PFSK-1 (cell line): ENCODE measurements around the gene PLCXD3.

ENCODE experiments used
- FOXP2 ChIP-seq: optimal IDR thresholded peaks from 2 replicates; pipeline ENCODE3; 2011; ENCODE audit warnings: borderline replicate concordance, control low read depth, inconsistent platforms; ENCODE audit not compliant: insufficient read depth; ENCODE audit errors: extremely low read length, extremely low read depth
- POLR2AphosphoS5 ChIP-seq: IDR thresholded peaks from 2 replicates; pipeline ENCODE4 v1.6.1; 2012; ENCODE audit warnings: low read depth, mild to moderate bottlenecking, control low read depth, low read length, moderate library complexity
- SIN3A ChIP-seq: IDR thresholded peaks from 2 replicates; pipeline ENCODE4 v1.6.1; 2012; ENCODE audit warnings: mild to moderate bottlenecking, low read length, moderate library complexity, borderline replicate concordance; ENCODE audit not compliant: insufficient read depth
- TAF1 ChIP-seq: IDR thresholded peaks from 2 replicates; pipeline ENCODE4 v1.6.1; 2012; ENCODE audit warnings: low read length, control low read depth, borderline replicate concordance; ENCODE audit not compliant: insufficient read depth
- TF ChIP-seq, protein P1 (sequence below), 2 experiments: IDR thresholded peaks; 2 replicates each; pipeline versions ENCODE4 v1.6.1 to v1.8.0; 2011 to 2012; ENCODE audit warnings: low read depth in 2 of 2, low read length in 2 of 2, control low read depth in 1 of 2, inconsistent platforms in 1 of 2, mild to moderate bottlenecking in 1 of 2, moderate library complexity in 1 of 2; ENCODE audit not compliant: insufficient read depth in 1 of 2

PLCXD3 gene

DNA sequence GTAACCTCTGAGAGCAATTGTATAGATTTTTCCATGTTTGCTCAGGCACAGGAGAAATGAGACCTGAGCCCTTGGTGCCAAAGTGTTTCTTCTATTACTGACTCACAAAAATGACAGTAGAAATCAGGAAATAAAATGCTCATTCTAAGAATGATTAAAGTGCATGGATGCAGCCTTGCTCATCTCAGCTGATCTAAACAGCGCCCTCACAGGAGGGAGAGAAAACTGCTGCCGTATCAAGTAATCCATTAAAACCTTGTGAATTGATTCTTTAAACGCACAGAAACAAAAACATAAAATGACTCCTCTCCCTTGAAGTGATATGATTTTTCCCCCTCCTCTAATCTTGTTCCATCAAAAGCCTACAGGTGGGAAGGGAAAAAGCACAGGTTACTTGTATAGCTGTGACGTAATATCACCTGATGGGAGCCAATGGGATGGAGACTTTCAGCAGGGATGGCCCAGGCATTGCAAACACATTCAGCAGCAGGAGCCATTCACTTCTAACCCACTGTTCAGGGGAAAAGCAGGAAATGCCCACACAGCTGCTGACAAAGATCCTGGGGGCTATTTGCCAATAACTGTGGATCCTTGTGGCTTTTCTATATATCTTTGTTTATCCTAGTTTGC lies 76.7 kb downstream of the PLCXD3 start:
- TF ChIP-seq, protein P1, sequence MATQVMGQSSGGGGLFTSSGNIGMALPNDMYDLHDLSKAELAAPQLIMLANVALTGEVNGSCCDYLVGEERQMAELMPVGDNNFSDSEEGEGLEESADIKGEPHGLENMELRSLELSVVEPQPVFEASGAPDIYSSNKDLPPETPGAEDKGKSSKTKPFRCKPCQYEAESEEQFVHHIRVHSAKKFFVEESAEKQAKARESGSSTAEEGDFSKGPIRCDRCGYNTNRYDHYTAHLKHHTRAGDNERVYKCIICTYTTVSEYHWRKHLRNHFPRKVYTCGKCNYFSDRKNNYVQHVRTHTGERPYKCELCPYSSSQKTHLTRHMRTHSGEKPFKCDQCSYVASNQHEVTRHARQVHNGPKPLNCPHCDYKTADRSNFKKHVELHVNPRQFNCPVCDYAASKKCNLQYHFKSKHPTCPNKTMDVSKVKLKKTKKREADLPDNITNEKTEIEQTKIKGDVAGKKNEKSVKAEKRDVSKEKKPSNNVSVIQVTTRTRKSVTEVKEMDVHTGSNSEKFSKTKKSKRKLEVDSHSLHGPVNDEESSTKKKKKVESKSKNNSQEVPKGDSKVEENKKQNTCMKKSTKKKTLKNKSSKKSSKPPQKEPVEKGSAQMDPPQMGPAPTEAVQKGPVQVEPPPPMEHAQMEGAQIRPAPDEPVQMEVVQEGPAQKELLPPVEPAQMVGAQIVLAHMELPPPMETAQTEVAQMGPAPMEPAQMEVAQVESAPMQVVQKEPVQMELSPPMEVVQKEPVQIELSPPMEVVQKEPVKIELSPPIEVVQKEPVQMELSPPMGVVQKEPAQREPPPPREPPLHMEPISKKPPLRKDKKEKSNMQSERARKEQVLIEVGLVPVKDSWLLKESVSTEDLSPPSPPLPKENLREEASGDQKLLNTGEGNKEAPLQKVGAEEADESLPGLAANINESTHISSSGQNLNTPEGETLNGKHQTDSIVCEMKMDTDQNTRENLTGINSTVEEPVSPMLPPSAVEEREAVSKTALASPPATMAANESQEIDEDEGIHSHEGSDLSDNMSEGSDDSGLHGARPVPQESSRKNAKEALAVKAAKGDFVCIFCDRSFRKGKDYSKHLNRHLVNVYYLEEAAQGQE (IDR thresholded peaks at IDR 0.05; ENCODE audit: insufficient read depth in 1 of 2, low read depth in 2 of 2, low read length in 2 of 2): no peak
- TF ChIP-seq TAF1 (no peak), SIN3A (no peak), FOXP2 (no peak), POLR2AphosphoS5 (no peak)

DNA sequence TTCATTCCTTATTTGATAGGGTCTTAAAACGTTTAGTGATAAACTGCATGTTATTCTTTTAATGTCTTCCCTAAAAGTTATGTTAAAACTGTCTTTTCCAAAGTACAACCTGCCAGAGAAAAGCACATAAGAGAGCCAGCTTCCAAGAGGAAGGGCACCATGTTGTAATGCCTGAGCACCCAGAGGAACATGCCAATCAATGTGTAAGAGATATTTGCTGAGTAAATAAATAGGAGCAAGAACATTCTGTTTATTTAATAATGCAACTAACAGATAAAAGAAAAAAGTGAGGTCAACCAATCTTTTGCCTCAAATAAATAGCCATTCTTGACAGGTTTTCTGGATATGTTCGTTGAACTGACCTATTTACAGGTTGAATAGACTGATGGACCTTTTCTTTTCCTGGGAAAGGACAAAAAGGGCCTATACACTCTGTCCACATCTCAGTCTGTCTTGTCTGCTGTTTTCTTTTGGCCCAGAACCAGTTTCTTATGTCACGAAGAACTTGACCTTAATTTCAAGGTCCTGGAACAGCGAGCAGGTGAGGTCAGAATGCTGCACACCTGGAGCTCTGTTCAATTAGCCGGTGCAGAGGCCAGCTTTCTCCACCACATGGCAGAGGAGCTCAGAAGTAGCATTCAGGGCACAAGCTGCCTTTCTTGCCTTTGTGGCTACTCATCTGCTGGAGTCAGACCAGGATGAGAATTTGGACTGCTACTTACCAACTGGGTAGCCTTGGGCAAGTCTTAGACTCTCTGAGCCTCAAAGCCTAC lies 77.7 kb downstream of the PLCXD3 start:
- no peak for TF ChIP-seq POLR2AphosphoS5
- TF ChIP-seq, protein P1 (IDR thresholded peaks at IDR 0.05; ENCODE audit: insufficient read depth in 1 of 2, low read depth in 2 of 2, low read length in 2 of 2): no peak
- TF ChIP-seq FOXP2: no peak
- TF ChIP-seq SIN3A: no peak

DNA sequence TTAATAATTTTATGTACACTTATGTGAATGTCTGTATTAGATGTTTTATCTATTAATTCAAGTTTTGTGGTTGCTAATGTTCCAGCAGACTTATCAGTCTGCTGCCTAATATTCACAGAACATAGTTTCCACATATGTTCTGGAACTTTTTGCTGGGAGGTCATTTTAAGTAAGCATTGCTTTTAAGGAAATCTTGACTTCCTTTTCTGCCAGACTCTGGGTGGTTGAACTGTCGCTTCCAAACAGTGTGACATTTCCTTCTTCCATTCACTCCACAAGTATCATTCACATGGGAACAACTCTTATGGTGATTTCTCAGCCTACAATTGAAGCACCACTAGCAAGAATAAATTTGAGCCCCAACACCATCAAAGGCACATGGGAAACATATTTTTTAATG lies 82.9 kb downstream of the PLCXD3 start:
- TF ChIP-seq, protein P1 (IDR thresholded peaks at IDR 0.05; ENCODE audit: insufficient read depth in 1 of 2, low read depth in 2 of 2, low read length in 2 of 2): no peak
- TF ChIP-seq SIN3A: no peak
- TF ChIP-seq FOXP2: no peak
- no peak for TF ChIP-seq POLR2AphosphoS5
- no peak for TF ChIP-seq TAF1

DNA sequence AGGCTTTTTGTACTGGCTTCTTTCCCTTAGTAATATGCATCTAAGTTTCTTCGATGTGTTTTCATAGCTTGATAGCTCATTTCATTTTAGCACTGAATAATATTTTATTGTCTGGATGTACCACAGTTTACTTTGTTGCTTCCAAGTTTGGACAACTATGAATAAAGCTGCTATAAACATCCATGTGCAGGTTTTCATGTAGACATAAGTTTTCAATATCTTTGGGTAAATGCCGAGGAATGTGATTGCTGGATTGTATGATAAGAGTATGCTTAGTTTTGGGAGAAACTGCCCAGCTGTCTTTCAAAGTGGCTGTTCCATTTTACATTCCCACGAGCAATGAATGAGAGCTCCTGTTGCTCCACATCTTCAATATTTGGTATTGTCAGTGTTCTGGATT lies 84.7 kb downstream of the PLCXD3 start:
- TF ChIP-seq TAF1: no peak

DNA sequence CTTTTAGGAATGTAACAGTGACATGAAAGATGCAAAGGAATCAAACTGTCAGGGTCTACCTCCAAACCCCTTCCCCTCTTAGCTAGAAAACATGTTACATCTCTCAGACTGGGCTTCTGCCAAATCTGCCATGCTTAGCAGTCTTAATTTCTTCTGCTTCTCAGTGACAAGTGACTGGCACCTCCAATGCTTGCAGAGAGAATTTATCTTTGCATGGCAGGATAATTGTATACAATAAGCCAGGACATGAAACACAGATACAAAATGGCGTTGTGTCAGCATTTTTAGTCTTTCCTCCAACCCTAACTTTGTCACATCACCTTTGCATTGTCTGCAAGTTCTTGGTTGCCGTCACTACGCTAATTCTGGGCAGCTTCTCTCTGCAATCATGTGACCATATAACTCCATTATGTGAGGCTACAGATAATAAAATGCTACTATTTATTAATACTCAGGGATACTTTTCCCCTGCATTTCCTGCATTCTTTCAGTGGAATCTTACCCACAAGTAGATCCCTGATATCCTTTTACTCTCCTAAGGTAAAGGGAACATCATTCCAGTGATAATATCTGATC lies 89.8 kb downstream of the PLCXD3 start:
- TF ChIP-seq FOXP2: no peak
- TF ChIP-seq TAF1: no peak
- no peak for TF ChIP-seq SIN3A

DNA sequence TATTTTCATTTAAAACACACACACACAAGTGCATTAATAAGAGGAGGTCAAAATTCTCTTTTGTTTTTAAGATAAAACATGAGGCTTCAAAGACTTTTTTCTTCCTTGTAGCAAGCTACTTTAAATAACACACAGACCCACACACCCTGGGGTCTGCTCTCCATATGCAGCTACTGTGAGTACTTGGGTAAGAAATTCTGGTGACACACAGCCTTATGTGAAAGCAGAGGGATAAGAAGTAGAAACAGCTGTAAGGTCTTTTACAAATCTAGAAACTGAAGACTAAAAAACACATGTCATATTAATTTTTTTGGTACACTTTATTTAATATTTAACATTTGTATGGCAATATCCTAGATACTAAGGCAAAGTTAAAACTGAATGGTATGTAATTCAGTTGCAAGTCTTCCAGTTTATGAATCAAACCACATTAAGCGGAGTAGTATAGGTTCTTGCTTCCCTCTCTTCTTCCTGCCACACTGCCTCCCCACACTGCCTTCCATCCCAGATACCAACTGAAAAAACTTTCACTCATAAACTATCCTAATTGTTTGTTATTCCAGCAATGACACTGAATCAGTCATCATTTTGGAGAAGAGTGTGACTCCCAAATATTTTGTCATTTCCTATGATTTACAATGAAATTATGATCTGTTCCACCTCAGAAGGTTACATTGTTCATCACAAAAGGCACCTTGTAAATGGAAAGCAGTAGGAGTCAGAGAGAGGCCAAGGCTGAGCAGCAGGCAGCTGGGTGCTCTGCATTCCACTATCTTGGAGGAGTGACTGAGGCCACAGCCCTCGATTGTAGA lies 92.0 kb downstream of the PLCXD3 start:
- TF ChIP-seq FOXP2 (no peak), POLR2AphosphoS5 (no peak), TAF1 (no peak), SIN3A (no peak)
- TF ChIP-seq, protein P1 (IDR thresholded peaks at IDR 0.05; ENCODE audit: insufficient read depth in 1 of 2, low read depth in 2 of 2, low read length in 2 of 2): no peak
